K562 (cell line): ENCODE results near the gene ELMOD1.

ENCODE experiments used
- CTCF ChIP-seq, 3 experiments: IDR thresholded peaks in 2 of 3; conservative IDR thresholded peaks in 1 of 3; 2 replicates each; pipeline ENCODE4 v1.5.1; 2011 to 2012; ENCODE audit warnings: low read length in 3 of 3, mild to moderate bottlenecking in 3 of 3, control low read depth in 2 of 3, improper control_type of control experiment in 1 of 3, inconsistent platforms in 1 of 3, low read depth in 1 of 3, mixed read lengths in 1 of 3, moderate library complexity in 1 of 3; ENCODE audit not compliant: insufficient read depth in 2 of 3
- DPF2 ChIP-seq: fragments of 450-650 bp; IDR thresholded peaks from 2 replicates; pipeline ENCODE4 v1.6.1; 2016
- EZH2 ChIP-seq: IDR thresholded peaks from 2 replicates; pipeline ENCODE4 v1.6.1; 2012; ENCODE audit warnings: low read depth, mild to moderate bottlenecking, inconsistent platforms, low read length, borderline replicate concordance
- MXI1 ChIP-seq: IDR thresholded peaks from 2 replicates; pipeline ENCODE4 v1.6.1; 2011; ENCODE audit warnings: low read depth, mild to moderate bottlenecking, improper control_type of control experiment, low read length
- POLR2A ChIP-seq: fragments of 450-650 bp; conservative IDR thresholded peaks from 2 replicates; pipeline ENCODE4 v1.6.1; 2016
- ZFX ChIP-seq: sonication (generic); formaldehyde crosslinking; IDR thresholded peaks from 2 replicates; pipeline ENCODE4 v1.8.0; 2022; ENCODE audit warnings: mild to moderate bottlenecking, missing genetic modification reagents, moderate library complexity
- ZNF212 ChIP-seq: fragments of 450-650 bp; formaldehyde crosslinking; IDR thresholded peaks from 2 replicates; pipeline ENCODE4 v1.4.0; 2020; ENCODE audit warnings: mild to moderate bottlenecking
- TF ChIP-seq, protein P1 (sequence below): sonication (generic); formaldehyde crosslinking; IDR thresholded peaks from 2 replicates; pipeline ENCODE4 v1.8.1; 2023; ENCODE audit warnings: mild to moderate bottlenecking, missing genetic modification reagents

DNA sequence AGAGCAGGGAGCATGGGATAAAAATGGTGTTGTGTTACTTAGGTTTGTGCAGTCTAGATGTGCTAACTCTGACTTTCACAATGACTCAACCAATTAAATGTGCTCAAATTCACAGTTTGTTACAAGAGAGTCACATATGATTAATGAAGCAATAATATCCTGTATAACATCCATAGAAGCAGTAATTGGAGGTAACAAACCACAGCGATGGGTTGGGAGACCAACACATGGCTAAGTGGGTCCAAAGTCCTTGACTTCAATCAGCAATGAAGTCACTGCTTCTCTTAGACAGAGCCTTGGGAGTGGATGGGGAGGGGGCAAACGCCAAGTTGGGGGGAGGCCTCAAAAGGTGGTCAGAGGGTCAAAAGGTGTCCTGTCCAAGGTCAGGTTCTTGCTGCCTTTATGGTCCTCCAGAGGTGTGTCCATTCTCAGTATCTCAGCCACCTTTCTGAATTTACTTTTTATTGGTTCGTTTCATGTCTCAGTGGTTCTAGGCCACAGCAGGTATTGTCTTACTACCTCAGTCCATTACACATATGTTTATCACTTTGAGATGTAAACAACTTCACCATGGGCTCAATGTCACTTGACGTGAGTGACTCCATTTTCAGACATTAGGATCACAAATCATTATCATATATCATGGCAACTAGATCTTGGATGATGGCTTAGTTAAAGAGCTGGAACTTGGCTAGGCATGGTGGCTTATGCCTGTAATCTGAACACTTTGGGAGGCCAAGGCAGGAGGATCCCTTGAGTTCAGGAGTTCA lies 88.5 kb downstream of the ELMOD1 start:
- TF ChIP-seq CTCF (IDR thresholded peaks at IDR 0.05 in 2 of 3, conservative IDR thresholded peaks at IDR 0.05 in 1 of 3; ENCODE audit: insufficient read depth in 2 of 3, low read depth in 1 of 3, low read length in 3 of 3) (no peak), ZNF212 (no peak), DPF2 (no peak), ZFX (CRISPR knock-in tag) (no peak), POLR2A (no peak), EZH2 (no peak), MXI1 (no peak)
- TF ChIP-seq, protein P1, sequence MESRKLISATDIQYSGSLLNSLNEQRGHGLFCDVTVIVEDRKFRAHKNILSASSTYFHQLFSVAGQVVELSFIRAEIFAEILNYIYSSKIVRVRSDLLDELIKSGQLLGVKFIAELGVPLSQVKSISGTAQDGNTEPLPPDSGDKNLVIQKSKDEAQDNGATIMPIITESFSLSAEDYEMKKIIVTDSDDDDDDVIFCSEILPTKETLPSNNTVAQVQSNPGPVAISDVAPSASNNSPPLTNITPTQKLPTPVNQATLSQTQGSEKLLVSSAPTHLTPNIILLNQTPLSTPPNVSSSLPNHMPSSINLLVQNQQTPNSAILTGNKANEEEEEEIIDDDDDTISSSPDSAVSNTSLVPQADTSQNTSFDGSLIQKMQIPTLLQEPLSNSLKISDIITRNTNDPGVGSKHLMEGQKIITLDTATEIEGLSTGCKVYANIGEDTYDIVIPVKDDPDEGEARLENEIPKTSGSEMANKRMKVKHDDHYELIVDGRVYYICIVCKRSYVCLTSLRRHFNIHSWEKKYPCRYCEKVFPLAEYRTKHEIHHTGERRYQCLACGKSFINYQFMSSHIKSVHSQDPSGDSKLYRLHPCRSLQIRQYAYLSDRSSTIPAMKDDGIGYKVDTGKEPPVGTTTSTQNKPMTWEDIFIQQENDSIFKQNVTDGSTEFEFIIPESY (CRISPR knock-in tag), result no peak
